Measurements from ENCODE around the gene RNF222.

RNF222 gene

GRCh38 chr17:8345951-8346665 is 51.5 kb downstream of the RNF222 start:
- DNase-seq (ENCODE audit: low read depth): no peak
- TF ChIP-seq CTCF (conservative IDR thresholded peaks at IDR 0.05; ENCODE audit: low read length): no peak
- H3K4me3 ChIP-seq (ENCODE audit: low read length): no peak overlapping the region

GRCh38 chr17:8345052-8345690 is 52.5 kb downstream of the RNF222 start:
- H3K4me3 ChIP-seq (ENCODE audit: low read length): no peak overlapping the region
- DNase-seq (ENCODE audit: low read depth): no peak
- TF ChIP-seq CTCF (conservative IDR thresholded peaks at IDR 0.05; ENCODE audit: low read length): no peak

- H3K4me3 ChIP-seq (ENCODE audit: low read length): no peak overlapping the region
- DNase-seq (ENCODE audit: low read depth): peak; percentile 26
- TF ChIP-seq CTCF (conservative IDR thresholded peaks at IDR 0.05; ENCODE audit: low read length): no peak
Measured at GRCh38 chr17:8341456-8341855, 56.2 kb downstream of the RNF222 start.
